Measurements from ENCODE around the gene CHD2. TPM values are rescaled to one million over a fixed set of nuclear protein-coding genes. Genes with fewer than 3 reads are reported as not detected.

CHD2 gene
- total and polyA plus RNA-seq, 7 donors: 16.0 to 108 (median 75.9) TPM

GRCh38 chr15:92989470-92989869 lies 89.3 kb downstream of the CHD2 start:
- Histone ChIP-seq H3K27ac (no peak overlapping the region), H3K4me3 (no peak overlapping the region), H3K27me3 (no peaks in the 10 kb centered on the region), H3K4me1 (no peaks in the 10 kb centered on the region), H3K36me3 (peaks cover 27 to 98% (median 44%) of the 10 kb centered on the region in 4 donors), H3K9me3 (no peaks in the 10 kb centered on the region)
- 83 to 88% methylated on average over 2 of the region's 2 CpGs for WGBS, 2 donors
- TF ChIP-seq POLR2AphosphoS5 (IDR thresholded peaks at IDR 0.05) (no peak), CTCF (IDR thresholded peaks at IDR 0.05) (no peak), POLR2A (IDR thresholded peaks at IDR 0.05) (no peak), EP300 (IDR thresholded peaks at IDR 0.05) (no peak)
- DNase-seq: no peak
- intact Hi-C loops (cut with DNase I): no loop called here

- Histone ChIP-seq H3K4me1 (peaks cover 0 to 4% (median 0%) of the 10 kb centered on the region in 4 donors), H3K27ac (no peak overlapping the region), H3K4me3 (no peak overlapping the region), H3K9me3 (no peaks in the 10 kb centered on the region), H3K36me3 (peaks cover 22 to 98% (median 40%) of the 10 kb centered on the region in 4 donors), H3K27me3 (no peaks in the 10 kb centered on the region)
- TF ChIP-seq POLR2A (IDR thresholded peaks at IDR 0.05) (no peak), EP300 (IDR thresholded peaks at IDR 0.05) (no peak), POLR2AphosphoS5 (IDR thresholded peaks at IDR 0.05) (no peak), CTCF (IDR thresholded peaks at IDR 0.05) (no peak)
- intact Hi-C loops (cut with DNase I): no loop called here
- WGBS, 2 donors: 76 to 97% methylated on average over 2 of the region's 2 CpGs
- DNase-seq: no peak
Observed at GRCh38 chr15:92990031-92990430, 89.9 kb downstream of the CHD2 start.

- Histone ChIP-seq H3K27me3 (no peaks in the 10 kb centered on the region), H3K27ac (no peak overlapping the region), H3K4me1 (peaks cover 0 to 7% (median 0%) of the 10 kb centered on the region in 4 donors), H3K9me3 (no peaks in the 10 kb centered on the region), H3K4me3 (no peak overlapping the region), H3K36me3 (peaks cover 22 to 98% (median 32%) of the 10 kb centered on the region in 4 donors)
- DNase-seq: no peak
- 92 to 97% methylated on average over 9 of the region's 9 CpGs for WGBS, 2 donors
- intact Hi-C loops (cut with DNase I): no loop called here
- no peak for TF ChIP-seq POLR2A (IDR thresholded peaks at IDR 0.05)
- TF ChIP-seq EP300 (IDR thresholded peaks at IDR 0.05): no peak
- no peak for TF ChIP-seq CTCF (IDR thresholded peaks at IDR 0.05)
- no peak for TF ChIP-seq POLR2AphosphoS5 (IDR thresholded peaks at IDR 0.05)
Observed at GRCh38 chr15:92992720-92993119, 92.6 kb downstream of the CHD2 start.

GRCh38 chr15:92997821-92998220 lies 97.7 kb downstream of the CHD2 start:
- Histone ChIP-seq H3K27me3 (no peaks in the 10 kb centered on the region), H3K9me3 (no peaks in the 10 kb centered on the region), H3K4me3 (no peak overlapping the region), H3K36me3 (peaks cover 20 to 98% (median 58%) of the 10 kb centered on the region in 4 donors), H3K4me1 (peaks cover 0 to 7% (median 0%) of the 10 kb centered on the region in 4 donors), H3K27ac (no peak overlapping the region)
- no peak for DNase-seq
- intact Hi-C loops (cut with DNase I): no loop called here
- WGBS, 2 donors: 94 to 95% methylated on average over 6 of the region's 6 CpGs
- TF ChIP-seq POLR2AphosphoS5 (IDR thresholded peaks at IDR 0.05) (no peak), EP300 (IDR thresholded peaks at IDR 0.05) (no peak), CTCF (IDR thresholded peaks at IDR 0.05) (no peak), POLR2A (IDR thresholded peaks at IDR 0.05) (no peak)

- Histone ChIP-seq H3K9me3 (no peaks in the 10 kb centered on the region), H3K36me3 (peaks cover 16 to 99% (median 66%) of the 10 kb centered on the region in 4 donors), H3K4me3 (no peak overlapping the region), H3K4me1 (no peaks in the 10 kb centered on the region), H3K27me3 (no peaks in the 10 kb centered on the region), H3K27ac (no peak overlapping the region)
- 95 to 96% methylated on average over 6 of the region's 6 CpGs for WGBS, 2 donors
- intact Hi-C loops (cut with DNase I): no loop called here
- no peak for TF ChIP-seq EP300 (IDR thresholded peaks at IDR 0.05)
- TF ChIP-seq POLR2A (IDR thresholded peaks at IDR 0.05): no peak
- no peak for TF ChIP-seq POLR2AphosphoS5 (IDR thresholded peaks at IDR 0.05)
- TF ChIP-seq CTCF (IDR thresholded peaks at IDR 0.05): no peak
- DNase-seq: no peak
Observed at GRCh38 chr15:93001156-93001555, 101.0 kb downstream of the CHD2 start.

Data from sigmoid colon (tissue), 7 donors.